ENCODE measurements around the gene TMED1. TPM values are rescaled to one million over a fixed set of nuclear protein-coding genes. Genes with fewer than 3 reads are reported as not detected.
A peak's percentile ranks its signal among the peaks of the same experiment; 100 is the strongest.

TMED1 gene
- polyA plus RNA-seq, 2 of the 4 experiments (the other 2 are of a cell fraction): 29.9 to 37.0 TPM

DNA sequence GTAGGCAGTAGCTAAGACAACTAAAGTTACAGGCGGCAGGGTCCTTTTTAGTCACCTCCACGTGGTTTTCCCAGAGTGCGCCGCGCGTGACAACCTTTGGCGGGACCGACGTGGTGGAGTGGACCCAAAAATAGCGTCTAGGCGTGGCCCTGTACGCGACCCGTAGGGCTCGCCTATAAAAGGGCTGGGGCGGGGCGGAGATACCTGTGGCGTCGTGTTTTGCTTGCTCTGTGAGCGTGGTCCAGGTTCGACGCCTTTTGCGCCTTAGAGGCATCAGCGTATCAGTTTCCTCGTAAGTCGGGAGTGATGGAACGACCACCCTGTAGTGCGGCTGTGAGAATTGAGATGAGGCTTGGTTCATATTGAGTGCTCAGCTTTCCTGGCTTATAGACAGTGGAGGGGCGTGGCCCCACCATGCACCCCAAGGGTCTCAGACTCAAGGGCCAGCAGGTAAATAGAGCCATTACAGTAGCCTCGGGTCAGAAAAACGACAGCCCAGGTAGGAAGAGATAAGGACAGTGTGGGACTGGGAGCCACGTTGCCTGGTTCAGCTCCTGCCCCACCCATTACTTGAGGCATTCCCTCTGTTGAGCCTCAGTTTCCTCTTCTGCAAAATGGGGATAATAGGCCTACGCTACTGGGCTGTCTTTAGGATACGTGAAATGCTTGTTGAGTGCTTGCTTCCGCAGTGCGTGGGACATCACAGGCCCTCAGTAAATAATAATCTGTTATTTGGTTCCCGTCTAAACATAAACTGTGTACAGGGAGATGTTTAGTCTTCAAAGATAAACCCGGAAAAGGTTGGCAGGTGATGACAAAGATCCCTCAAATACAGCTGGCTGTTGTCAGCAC, 693 bp upstream of the TMED1 start (continued):
- no peak for TF ChIP-seq RAD21 (conservative IDR thresholded peaks at IDR 0.05 in 1 of 2, IDR thresholded peaks at IDR 0.05 in 1 of 2)
- TF ChIP-seq FOSL2 (IDR thresholded peaks at IDR 0.05): no peak
- TF ChIP-seq FOSL2 (CRISPR knock-in tag; IDR thresholded peaks at IDR 0.05): peak; percentile 55
- TF ChIP-seq HOXB13 (CRISPR knock-in tag; IDR thresholded peaks at IDR 0.05; ENCODE audit: low read depth): peak; percentile 99
- TF ChIP-seq KDM1A (IDR thresholded peaks at IDR 0.05; ENCODE audit: low read depth): no peak
- peak; percentile 56; the same call in 1 of the 2 replicates for TF ChIP-seq FOSB (CRISPR knock-in tag; IDR thresholded peaks at IDR 0.05)
- TF ChIP-seq ZSCAN20 (CRISPR knock-in tag; IDR thresholded peaks at IDR 0.05): peak; percentile 92
- TF ChIP-seq SMC3 (IDR thresholded peaks at IDR 0.05): no peak
- peak; percentile 75 for TF ChIP-seq RARB (CRISPR knock-in tag; IDR thresholded peaks at IDR 0.05)

DNA sequence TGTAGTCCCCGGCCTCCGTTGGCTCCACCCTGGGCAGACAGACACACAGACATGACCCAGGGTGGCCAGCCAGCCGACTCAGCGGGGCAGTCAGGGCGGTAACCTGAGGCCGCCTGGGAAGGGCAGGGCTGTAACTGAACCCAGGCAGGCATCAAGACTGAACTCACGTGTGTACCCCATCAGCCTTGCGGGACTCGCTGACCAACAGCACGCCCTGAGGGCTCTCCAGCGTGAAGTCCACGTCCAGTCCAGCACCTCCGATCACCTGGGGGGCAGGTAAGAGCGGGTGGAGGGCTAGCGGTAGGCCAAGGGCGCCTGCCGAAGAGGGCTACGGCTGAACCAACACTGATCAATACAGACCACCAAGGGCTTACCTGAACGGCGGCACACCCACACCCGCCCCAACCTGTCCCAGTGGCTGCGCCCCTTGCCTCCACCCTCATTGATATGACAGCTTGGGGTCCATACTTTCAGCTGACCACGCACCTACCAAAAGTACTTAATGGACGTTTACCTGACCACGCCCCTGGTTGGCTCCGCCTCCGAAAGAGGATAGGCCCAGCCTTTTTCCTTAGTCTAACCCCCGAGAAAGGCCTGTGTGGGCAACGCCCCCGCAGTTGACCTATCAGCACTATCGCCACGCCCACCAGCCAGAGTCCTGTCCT, 791 bp downstream of the TMED1 start:
- TF ChIP-seq MAFK (IDR thresholded peaks at IDR 0.05; ENCODE audit: partially characterized antibody) (peak; percentile 54), KDM1A (IDR thresholded peaks at IDR 0.05; ENCODE audit: low read depth) (no peak)
- ChIA-PET CTCF (interaction anchor here (0.6 to 6.7 kb wide), 7 partner anchors 13 to 1892 kb away, joined by 3 to 65 read pairs (median 5); partner anchors contain the start of gene DNM2), POLR2A (interaction anchor here (0.9 to 2.2 kb wide), 5 partner anchors 11 to 118 kb away, joined by 3 to 23 read pairs (median 5); partner anchors contain the start of gene DNM2)
- ATAC-seq: no peak; a peak in 1 of 6 replicates
- no peak for FAIRE-seq
- Histone ChIP-seq H3K27ac (peak overlapping the region in 1 of 2 experiments; percentile 99; a peak in 3 of 6 replicates), H3K9me3 (peaks cover 7% of the 10 kb centered on the region), H3K4me1 (peaks cover 8% of the 10 kb centered on the region; the same call in 2 of the 3 replicates), H3K4me2 (peak overlapping the region; percentile 63), H3K4me3 (peak overlapping the region; percentile 25; the same call in 1 of the 3 replicates)
- 44% methylated on average over 18 of the region's 32 CpGs for WGBS (ENCODE audit: missing lambda C conversion rate)
- peak in 1 of 2 experiments; percentile 94 for DNase-seq (ENCODE audit: low read depth in 1 of 2, low spot score in 1 of 2)

DNA sequence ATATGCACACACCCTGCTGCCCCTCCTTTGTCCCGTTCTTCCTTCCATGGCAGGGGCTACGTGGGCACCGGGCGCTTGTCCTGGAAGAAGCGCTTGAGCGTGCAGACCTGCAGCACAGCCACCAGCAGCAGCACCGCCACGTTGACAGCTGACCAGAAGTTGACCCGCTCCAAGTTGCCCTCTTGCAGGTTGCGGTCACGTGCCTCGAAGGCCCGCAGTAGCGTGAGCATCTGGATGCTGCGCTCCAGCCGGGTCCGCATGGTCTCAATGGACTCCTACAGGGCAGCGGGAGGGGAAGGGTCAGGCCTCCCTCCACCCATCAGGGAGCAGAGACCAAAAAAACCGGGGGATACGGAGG, 3.1 kb downstream of the TMED1 start:
- no peak for TF ChIP-seq HOXB5 (CRISPR knock-in tag; IDR thresholded peaks at IDR 0.05)
- no peak for TF ChIP-seq KDM5A (IDR thresholded peaks at IDR 0.05)
- TF ChIP-seq ZNF302 (CRISPR knock-in tag; IDR thresholded peaks at IDR 0.05): no peak
- TF ChIP-seq, protein P1, sequence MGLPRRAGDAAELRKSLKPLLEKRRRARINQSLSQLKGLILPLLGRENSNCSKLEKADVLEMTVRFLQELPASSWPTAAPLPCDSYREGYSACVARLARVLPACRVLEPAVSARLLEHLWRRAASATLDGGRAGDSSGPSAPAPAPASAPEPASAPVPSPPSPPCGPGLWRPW (IDR thresholded peaks at IDR 0.05): no peak
- TF ChIP-seq JUNB (IDR thresholded peaks at IDR 0.05): no peak
- no peak for TF ChIP-seq CEBPB (IDR thresholded peaks at IDR 0.05)
- TF ChIP-seq, protein P2, sequence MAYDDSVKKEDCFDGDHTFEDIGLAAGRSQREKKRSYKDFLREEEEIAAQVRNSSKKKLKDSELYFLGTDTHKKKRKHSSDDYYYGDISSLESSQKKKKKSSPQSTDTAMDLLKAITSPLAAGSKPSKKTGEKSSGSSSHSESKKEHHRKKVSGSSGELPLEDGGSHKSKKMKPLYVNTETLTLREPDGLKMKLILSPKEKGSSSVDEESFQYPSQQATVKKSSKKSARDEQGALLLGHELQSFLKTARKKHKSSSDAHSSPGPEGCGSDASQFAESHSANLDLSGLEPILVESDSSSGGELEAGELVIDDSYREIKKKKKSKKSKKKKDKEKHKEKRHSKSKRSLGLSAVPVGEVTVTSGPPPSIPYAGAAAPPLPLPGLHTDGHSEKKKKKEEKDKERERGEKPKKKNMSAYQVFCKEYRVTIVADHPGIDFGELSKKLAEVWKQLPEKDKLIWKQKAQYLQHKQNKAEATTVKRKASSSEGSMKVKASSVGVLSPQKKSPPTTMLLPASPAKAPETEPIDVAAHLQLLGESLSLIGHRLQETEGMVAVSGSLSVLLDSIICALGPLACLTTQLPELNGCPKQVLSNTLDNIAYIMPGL (CRISPR knock-in tag; IDR thresholded peaks at IDR 0.05; ENCODE audit: borderline replicate concordance): no peak
- no peak for TF ChIP-seq EHF (CRISPR knock-in tag; IDR thresholded peaks at IDR 0.05)
- TF ChIP-seq E2F6 (IDR thresholded peaks at IDR 0.05; ENCODE audit: borderline replicate concordance, low read depth): no peak
- no peak for TF ChIP-seq RFX5 (IDR thresholded peaks at IDR 0.05)
- no peak for TF ChIP-seq CBX8 (IDR thresholded peaks at IDR 0.05)
- TF ChIP-seq MAX (IDR thresholded peaks at IDR 0.05): no peak
- no peak for TF ChIP-seq RAD21 (conservative IDR thresholded peaks at IDR 0.05 in 1 of 2, IDR thresholded peaks at IDR 0.05 in 1 of 2)
- no peak for TF ChIP-seq BHLHE40 (IDR thresholded peaks at IDR 0.05; ENCODE audit: low read depth, low read length)
- TF ChIP-seq RCOR1 (IDR thresholded peaks at IDR 0.05; ENCODE audit: low read depth, low read length): no peak
- TF ChIP-seq SMC3 (IDR thresholded peaks at IDR 0.05): no peak
- Histone ChIP-seq H3K4me2 (no peak overlapping the region), H3K27ac (no peak overlapping the region), H3K4me3 (no peak overlapping the region), H3K4me1 (peaks cover 8% of the 10 kb centered on the region; the same call in 2 of the 3 replicates), H3K9me3 (peaks cover 7% of the 10 kb centered on the region)
- DNase-seq (ENCODE audit: low read depth in 1 of 2, low spot score in 1 of 2) (no peak), FAIRE-seq (no peak), ATAC-seq (no peak)
- CTCF ChIA-PET: no interaction called here
- 95% methylated on average over 11 of the region's 20 CpGs for WGBS (ENCODE audit: missing lambda C conversion rate)
- POLR2A ChIA-PET: no interaction called here

Measured in A549 (cell line).